Astrocyte (in vitro differentiated cells and primary cell): ENCODE measurements around the gene GMCL2. TPM values are rescaled to one million over a fixed set of nuclear protein-coding genes. Genes with fewer than 3 reads are reported as not detected.
"Not testable (repeated sequence)": the region's sequence is repeated elsewhere in the genome, so short reads cannot be mapped to it uniquely, and the experiment has no call there.

ENCODE experiments used
- DNase-seq: peaks from one replicate; pipeline ENCODE4 v3.0.0-alpha.2; 2010; ENCODE audit warnings: low read depth
- FAIRE-seq: peaks from 2 replicates; lab custom pipeline; 2011; peaks lifted over from hg19 to GRCh38; lab: Jason Lieb, UNC
- H2AFZ ChIP-seq: 2 replicates; pipeline ENCODE4 v1.6.0; 2012; ENCODE audit warnings: low read depth, low read length, inconsistent platforms
- H3K27ac ChIP-seq: 2 replicates; pipeline ENCODE4 v1.5.1; 2011; ENCODE audit warnings: low read depth, low read length, inconsistent platforms
- H3K27me3 ChIP-seq: 2 replicates; pipeline ENCODE4 v1.6.0; 2011; ENCODE audit warnings: low read length, inconsistent platforms; ENCODE audit not compliant: insufficient read depth
- H3K36me3 ChIP-seq: 2 replicates; pipeline ENCODE4 v1.5.1; 2011; ENCODE audit warnings: low read length, inconsistent platforms; ENCODE audit not compliant: insufficient read depth
- H3K4me1 ChIP-seq: 2 replicates; pipeline ENCODE4 v1.5.1; 2011; ENCODE audit warnings: low read length, inconsistent platforms; ENCODE audit not compliant: insufficient read depth
- H3K4me2 ChIP-seq: 2 replicates; pipeline ENCODE4 v1.6.0; 2012; ENCODE audit warnings: low read length, inconsistent platforms
- H3K4me3 ChIP-seq: 2 replicates; pipeline ENCODE4 v1.5.1; 2011; ENCODE audit warnings: low read depth, mild to moderate bottlenecking, low read length, inconsistent platforms; ENCODE audit not compliant: insufficient read depth
- H3K79me2 ChIP-seq: 2 replicates; pipeline ENCODE4 v1.6.0; 2012; ENCODE audit warnings: mild to moderate bottlenecking, low read length, inconsistent platforms; ENCODE audit not compliant: insufficient read depth
- H3K9ac ChIP-seq: 2 replicates; pipeline ENCODE4 v1.6.0; 2012; ENCODE audit warnings: mild to moderate bottlenecking, low read length, inconsistent platforms
- H3K9me3 ChIP-seq: 2 replicates; pipeline ENCODE4 v1.5.1; 2012; ENCODE audit warnings: low read depth, mild to moderate bottlenecking, low read length, inconsistent platforms; ENCODE audit not compliant: insufficient read depth
- H4K20me1 ChIP-seq: 2 replicates; pipeline ENCODE4 v1.6.0; 2012; ENCODE audit warnings: low read length, inconsistent platforms; ENCODE audit not compliant: insufficient read depth
- H3K27ac Mint-ChIP-seq: one replicate; pipeline ENCODE4 v1.8.0; 2021; ENCODE audit warnings: mild to moderate bottlenecking, mixed read lengths; ENCODE audit not compliant: unreplicated experiment
- H3K27me3 Mint-ChIP-seq: one replicate; pipeline ENCODE4 v1.8.0; 2021; ENCODE audit warnings: low read depth, mixed read lengths; ENCODE audit not compliant: unreplicated experiment
- H3K36me3 Mint-ChIP-seq: one replicate; pipeline ENCODE4 v1.8.0; 2021; ENCODE audit warnings: low read depth, mixed read lengths; ENCODE audit not compliant: unreplicated experiment
- H3K4me1 Mint-ChIP-seq: one replicate; pipeline ENCODE4 v1.8.0; 2021; ENCODE audit warnings: low read depth, mixed read lengths; ENCODE audit not compliant: unreplicated experiment
- H3K4me3 Mint-ChIP-seq: one replicate; pipeline ENCODE4 v1.8.0; 2021; ENCODE audit warnings: mild to moderate bottlenecking, moderate library complexity, mixed read lengths; ENCODE audit not compliant: unreplicated experiment
- H3K9me3 Mint-ChIP-seq: one replicate; pipeline ENCODE4 v1.8.0; 2021; ENCODE audit warnings: mild to moderate bottlenecking, mixed read lengths; ENCODE audit not compliant: unreplicated experiment
- CTCF ChIP-seq: IDR thresholded peaks from 2 replicates; pipeline ENCODE4 v1.5.1; 2011; ENCODE audit warnings: low read depth, mild to moderate bottlenecking, inconsistent platforms, low read length, moderate library complexity; ENCODE audit not compliant: insufficient read depth
- EZH2 ChIP-seq: IDR thresholded peaks from 2 replicates; pipeline ENCODE4 v1.6.1; 2012; ENCODE audit warnings: mild to moderate bottlenecking, low read length, inconsistent platforms; ENCODE audit not compliant: insufficient read depth
- total RNA-seq: library from RNA; stranded (reverse); gene quantifications from 2 replicates; pipeline ENCODE4 v1.2.1, GENCODE V29; 2021

Gene GMCL2
- total RNA-seq, 1 donor from 2014 or later, result not detected

GRCh38 chr5:178198706-178199105 lies 11.5 kb upstream of the GMCL2 start:
- Mint-ChIP-seq H3K4me3 (no peak overlapping the region), H3K27me3 (peaks cover 15% of the 10 kb centered on the region), H3K27ac (no peak overlapping the region), H3K4me1 (peaks cover 9% of the 10 kb centered on the region), H3K9me3 (no peaks in the 10 kb centered on the region), H3K36me3 (no peaks in the 10 kb centered on the region)
- no peaks in the 10 kb centered on the region for H3K9me3 ChIP-seq
- H3K4me3 ChIP-seq, result no peak overlapping the region
- H4K20me1 ChIP-seq, result no peaks in the 10 kb centered on the region
- H3K36me3 ChIP-seq, result no peaks in the 10 kb centered on the region
- no peak for FAIRE-seq
- peaks cover 5% of the 10 kb centered on the region for H3K27me3 ChIP-seq
- peaks cover under 1% of the 10 kb centered on the region for H3K79me2 ChIP-seq
- TF ChIP-seq EZH2 (no peak), CTCF (no peak)
- H3K27ac ChIP-seq, result no peak overlapping the region
- no peak overlapping the region for H2AFZ ChIP-seq
- no peak overlapping the region for H3K4me2 ChIP-seq
- DNase-seq, result no peak
- no peak overlapping the region for H3K9ac ChIP-seq
- peaks cover 5% of the 10 kb centered on the region for H3K4me1 ChIP-seq

GRCh38 chr5:178198151-178198550 lies 11.0 kb upstream of the GMCL2 start:
- H3K27me3 ChIP-seq, H4K20me1 ChIP-seq, H3K4me1 Mint-ChIP-seq, H3K27ac ChIP-seq, H3K9me3 ChIP-seq, H3K36me3 Mint-ChIP-seq, H3K9me3 Mint-ChIP-seq, H3K27ac Mint-ChIP-seq, DNase-seq, H2AFZ ChIP-seq, H3K4me3 Mint-ChIP-seq, H3K9ac ChIP-seq, H3K4me2 ChIP-seq, H3K4me3 ChIP-seq, H3K36me3 ChIP-seq, H3K79me2 ChIP-seq, FAIRE-seq, H3K4me1 ChIP-seq: not testable (repeated sequence)
- peaks cover 19% of the 10 kb centered on the region for H3K27me3 Mint-ChIP-seq

DNA sequence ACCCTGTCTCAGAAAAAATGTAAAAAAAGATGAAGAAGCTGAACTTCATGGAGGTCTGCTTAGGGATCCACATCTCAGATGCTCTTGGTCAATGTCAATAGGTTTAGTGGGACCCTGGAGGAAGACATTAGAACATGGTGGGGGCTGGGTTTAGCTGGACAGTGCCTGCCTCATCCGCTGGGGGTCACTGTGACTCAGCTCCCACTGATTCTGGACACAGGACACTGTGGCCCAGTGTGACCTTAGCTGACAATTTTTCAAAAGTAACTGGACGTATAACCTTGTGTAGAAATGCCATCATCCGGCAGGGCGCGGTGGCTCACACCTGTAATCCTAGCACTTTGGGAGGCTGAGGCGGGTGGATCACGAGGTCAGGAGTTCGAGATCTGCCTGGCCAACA lies 9.8 kb upstream of the GMCL2 start:
- no peak overlapping the region for H3K27ac Mint-ChIP-seq
- Histone ChIP-seq H3K79me2 (no peaks in the 10 kb centered on the region), H3K9me3 (no peaks in the 10 kb centered on the region), H3K36me3 (no peaks in the 10 kb centered on the region), H3K4me2 (no peak overlapping the region), H4K20me1 (no peaks in the 10 kb centered on the region), H3K27me3 (peaks cover 5% of the 10 kb centered on the region), H3K9ac (no peak overlapping the region), H3K27ac (no peak overlapping the region), H3K4me1 (peaks cover 2% of the 10 kb centered on the region), H3K4me3 (no peak overlapping the region), H2AFZ (no peak overlapping the region)
- H3K27me3 Mint-ChIP-seq, result peaks cover 19% of the 10 kb centered on the region
- no peak overlapping the region for H3K4me3 Mint-ChIP-seq
- no peak for FAIRE-seq
- no peak for TF ChIP-seq EZH2
- peak; percentile 16 for TF ChIP-seq CTCF
- H3K4me1 Mint-ChIP-seq, result peaks cover 4% of the 10 kb centered on the region
- H3K36me3 Mint-ChIP-seq, result no peaks in the 10 kb centered on the region
- no peak for DNase-seq
- peaks cover 11% of the 10 kb centered on the region for H3K9me3 Mint-ChIP-seq
